ENCODE results near the gene SPATA13. TPM values are rescaled to one million over a fixed set of nuclear protein-coding genes. Genes with fewer than 3 reads are reported as not detected.
"Not testable (repeated sequence)": the region's sequence is repeated elsewhere in the genome, so short reads cannot be mapped to it uniquely, and the experiment has no call there.

SPATA13 gene
- total RNA-seq, 2 donors from 2014 or later = 8.5 to 8.8 TPM

- no peak for DNase-seq (ENCODE audit: low spot score)
- intact Hi-C loops (cut with DNase I) = no loop called here
These were observed 23.8 kb downstream of the SPATA13 start for GRCh38 chr13:24184265-24184841.

GRCh38 chr13:24184882-24185281, 24.4 kb downstream of the SPATA13 start:
- no peak for DNase-seq (ENCODE audit: low spot score)
- intact Hi-C loops (cut with DNase I) = loop anchor here in 1 of 2 donors (5.0 kb wide), 1 partner anchor 723 kb away; no protein-coding TSS in a partner anchor

GRCh38 chr13:24185591-24186232, 25.2 kb downstream of the SPATA13 start:
- intact Hi-C loops (cut with DNase I) = loop anchor here in 1 of 2 donors (5.0 kb wide), 1 partner anchor 723 kb away; no protein-coding TSS in a partner anchor
- DNase-seq (ENCODE audit: low spot score) = no peak

GRCh38 chr13:24187185-24187584, 26.7 kb downstream of the SPATA13 start:
- DNase-seq (ENCODE audit: low spot score) = no peak
- intact Hi-C loops (cut with DNase I) = loop anchor here in 1 of 2 donors (5.0 kb wide), 1 partner anchor 725 kb away; no protein-coding TSS in a partner anchor

GRCh38 chr13:24192057-24192810, 31.7 kb downstream of the SPATA13 start:
- DNase-seq (ENCODE audit: low spot score) = no peak
- intact Hi-C loops (cut with DNase I) = no loop called here

GRCh38 chr13:24192811-24193162, 32.3 kb downstream of the SPATA13 start:
- no peak for DNase-seq (ENCODE audit: low spot score)
- intact Hi-C loops (cut with DNase I) = no loop called here

- no peak for DNase-seq (ENCODE audit: low spot score)
- intact Hi-C loops (cut with DNase I) = no loop called here
These were observed 33.9 kb downstream of the SPATA13 start for GRCh38 chr13:24194447-24194846.

- intact Hi-C loops (cut with DNase I) = no loop called here
- no peak for DNase-seq (ENCODE audit: low spot score)
These were observed 35.1 kb downstream of the SPATA13 start for GRCh38 chr13:24195626-24196025.

- DNase-seq (ENCODE audit: low spot score) = no peak
- intact Hi-C loops (cut with DNase I) = no loop called here
These were observed 36.2 kb downstream of the SPATA13 start for GRCh38 chr13:24196593-24197197.

- DNase-seq (ENCODE audit: low spot score) = no peak
These were observed 38.5 kb downstream of the SPATA13 start for GRCh38 chr13:24199016-24199415.

GRCh38 chr13:24202215-24202614, 41.7 kb downstream of the SPATA13 start:
- intact Hi-C loops (cut with DNase I) = no loop called here
- no peak for DNase-seq (ENCODE audit: low spot score)

More at GRCh38 chr13:24199016-24199415, 38.5 kb downstream of the SPATA13 start:
- intact Hi-C loops (cut with DNase I) = no loop called here

GRCh38 chr13:24203273-24203672, 42.8 kb downstream of the SPATA13 start:
- no peak for DNase-seq (ENCODE audit: low spot score)
- intact Hi-C loops (cut with DNase I) = no loop called here

- no peak for DNase-seq (ENCODE audit: low spot score)
- intact Hi-C loops (cut with DNase I) = no loop called here
These were observed 43.3 kb downstream of the SPATA13 start for GRCh38 chr13:24203811-24204210.

GRCh38 chr13:24205076-24205475, 44.6 kb downstream of the SPATA13 start:
- intact Hi-C loops (cut with DNase I); DNase-seq (ENCODE audit: low spot score): not testable (repeated sequence)

GRCh38 chr13:24207841-24208667, 47.5 kb downstream of the SPATA13 start:
- intact Hi-C loops (cut with DNase I) = no loop called here
- no peak for DNase-seq (ENCODE audit: low spot score)

- intact Hi-C loops (cut with DNase I) = no loop called here
- DNase-seq (ENCODE audit: low spot score) = no peak
These were observed 48.6 kb downstream of the SPATA13 start for GRCh38 chr13:24209138-24209537.

GRCh38 chr13:24212254-24212653, 51.7 kb downstream of the SPATA13 start:
- intact Hi-C loops (cut with DNase I) = no loop called here
- DNase-seq (ENCODE audit: low spot score) = no peak

GRCh38 chr13:24212674-24213073, 52.2 kb downstream of the SPATA13 start:
- intact Hi-C loops (cut with DNase I) = no loop called here
- DNase-seq (ENCODE audit: low spot score) = no peak

GRCh38 chr13:24213932-24214331, 53.4 kb downstream of the SPATA13 start:
- intact Hi-C loops (cut with DNase I) = no loop called here
- DNase-seq (ENCODE audit: low spot score) = no peak

Measured in posterior vena cava (tissue), 2 donors.